A549 (cell line): Measurements from ENCODE around the gene DTNA. TPM values are rescaled to one million over a fixed set of nuclear protein-coding genes. Genes with fewer than 3 reads are reported as not detected.

Experiments used
- ATAC-seq, 2 experiments: fragments of 200-7000 bp in 1 of 2; fragments of >200 bp in 1 of 2; cut with Nextera tagmentation in 1 of 2; cut with Tn5 transposase in 1 of 2; 3 replicates each; pipeline versions ENCODE4 v1.8.0 to v1.9.1; 2018 to 2020; ENCODE audit warnings: mild to moderate bottlenecking in 1 of 2, moderate library complexity in 1 of 2
- CTCF ChIA-PET: fragments of 300-600 bp; sonication (Branson Sonifier 250); formaldehyde crosslinking; extraction: SDS; loops from one replicate; lab custom pipeline; 2021; ENCODE audit warnings: antibody characterized with exemption, inconsistent platforms; lab: Yijun Ruan, JAX
- POLR2A ChIA-PET: fragments of 350-600 bp; formaldehyde crosslinking; extraction: SDS; loops from one replicate; lab custom pipeline; 2021; ENCODE audit warnings: antibody characterized with exemption, inconsistent platforms; lab: Yijun Ruan, JAX
- DNase-seq, 2 experiments: peaks; one replicate each; pipeline versions ENCODE4 v3.0.0 to v3.0.0-alpha.2; 2011 to 2016; ENCODE audit warnings: low read depth in 1 of 2, low spot score in 1 of 2
- FAIRE-seq: peaks from 2 replicates; lab custom pipeline; 2011; peaks lifted over from hg19 to GRCh38; lab: Jason Lieb, UNC
- H3K27ac ChIP-seq, 2 experiments: fragments of >200 bp; sonication (Bioruptor Twin); formaldehyde crosslinking; 3 replicates each; pipeline ENCODE4 v1.5.1; 2016 to 2017
- H3K4me1 ChIP-seq: fragments of >200 bp; sonication (Bioruptor Twin); formaldehyde crosslinking; 3 replicates; pipeline ENCODE4 v1.6.1; 2016
- H3K4me2 ChIP-seq: fragments of >200 bp; sonication (Bioruptor Twin); formaldehyde crosslinking; 3 replicates; pipeline ENCODE4 v1.6.1; 2016
- H3K4me3 ChIP-seq: fragments of >200 bp; sonication (Bioruptor Twin); formaldehyde crosslinking; 3 replicates; pipeline ENCODE4 v1.5.1; 2016
- H3K9me3 ChIP-seq: fragments of >200 bp; sonication (Bioruptor Twin); formaldehyde crosslinking; 3 replicates; pipeline ENCODE4 v1.6.1; 2016
- ATOH8 ChIP-seq: fragments of 250-450 bp; sonication (Bioruptor Pico); IDR thresholded peaks from 2 replicates; pipeline ENCODE4 v1.5.0; 2020; ENCODE audit warnings: low read depth, mild to moderate bottlenecking, moderate library complexity
- CHD2 ChIP-seq: fragments of 150-350 bp; IDR thresholded peaks from 2 replicates; pipeline ENCODE4 v1.6.1; 2014; ENCODE audit warnings: low read length; ENCODE audit not compliant: partially characterized antibody
- EHF ChIP-seq: fragments of 250-450 bp; sonication (Bioruptor Pico); IDR thresholded peaks from 2 replicates; pipeline ENCODE4 v1.5.0; 2020; ENCODE audit warnings: mild to moderate bottlenecking
- EP300 ChIP-seq, 2 experiments: fragments of >200 bp; sonication (Bioruptor Twin); formaldehyde crosslinking; IDR thresholded peaks; 2 replicates in 1 of 2; 3 replicates in 1 of 2; pipeline ENCODE4 v1.6.1; 2016 to 2017
- FOSB ChIP-seq: fragments of 250-450 bp; sonication (Bioruptor Pico); IDR thresholded peaks from 2 replicates; pipeline ENCODE4 v1.5.0; 2020; ENCODE audit warnings: mild to moderate bottlenecking, moderate library complexity
- HDAC2 ChIP-seq: fragments of 200-600 bp; sonication (generic); IDR thresholded peaks from 2 replicates; pipeline ENCODE4 v1.6.1; 2016
- HOXA7 ChIP-seq: fragments of 250-450 bp; sonication (Bioruptor Pico); IDR thresholded peaks from 2 replicates; pipeline ENCODE4 v1.5.0; 2020; ENCODE audit warnings: mild to moderate bottlenecking, moderate library complexity
- HOXB13 ChIP-seq: fragments of 250-450 bp; sonication (Bioruptor Pico); IDR thresholded peaks from 2 replicates; pipeline ENCODE4 v1.5.0; 2020; ENCODE audit warnings: low read depth, mild to moderate bottlenecking, moderate library complexity
- JUN ChIP-seq, 2 experiments: fragments of >200 bp; sonication (Bioruptor Twin); formaldehyde crosslinking; IDR thresholded peaks; 2 replicates in 1 of 2; 3 replicates in 1 of 2; pipeline ENCODE4 v1.6.1; 2016 to 2017
- JUNB ChIP-seq: fragments of >200 bp; sonication (Bioruptor Twin); formaldehyde crosslinking; IDR thresholded peaks from 2 replicates; pipeline ENCODE4 v1.6.1; 2016
- KDM1A ChIP-seq: fragments of 200-600 bp; sonication (generic); IDR thresholded peaks from 2 replicates; pipeline ENCODE4 v1.6.1; 2016; ENCODE audit warnings: low read depth, mild to moderate bottlenecking
- MAX ChIP-seq: IDR thresholded peaks from 2 replicates; pipeline ENCODE4 v1.6.1; 2012
- MYC ChIP-seq: IDR thresholded peaks from 2 replicates; pipeline ENCODE4 v1.6.1; 2012; ENCODE audit warnings: mild to moderate bottlenecking, inconsistent platforms, low read length, improper control_type of control experiment, borderline replicate concordance
- NPAS2 ChIP-seq: fragments of 250-450 bp; sonication (Bioruptor Pico); IDR thresholded peaks from 2 replicates; pipeline ENCODE4 v1.8.0; 2022; ENCODE audit warnings: mild to moderate bottlenecking, moderate library complexity, borderline replicate concordance
- POLR2AphosphoS2 ChIP-seq: conservative IDR thresholded peaks from 2 replicates; pipeline ENCODE4 v1.6.1; 2012; ENCODE audit warnings: low read length, improper control_type of control experiment, inconsistent platforms
- RFX5 ChIP-seq: fragments of 450-650 bp; IDR thresholded peaks from 2 replicates; pipeline ENCODE4 v1.7.1; 2014; ENCODE audit warnings: antibody characterized with exemption, mild to moderate bottlenecking, moderate library complexity
- RNF2 ChIP-seq: fragments of 200-600 bp; sonication (generic); IDR thresholded peaks from 2 replicates; pipeline ENCODE4 v1.6.1; 2016; ENCODE audit warnings: low read depth, mild to moderate bottlenecking, antibody characterized with exemption, moderate library complexity, borderline replicate concordance
- SMC3 ChIP-seq: fragments of >200 bp; sonication (Bioruptor Twin); formaldehyde crosslinking; IDR thresholded peaks from 3 replicates; pipeline ENCODE4 v1.6.1; 2018; ENCODE audit warnings: inconsistent platforms
- SREBF2 ChIP-seq: fragments of 450-650 bp; IDR thresholded peaks from 2 replicates; pipeline ENCODE4 v1.6.1; 2014; ENCODE audit warnings: mild to moderate bottlenecking, moderate library complexity
- TP53 ChIP-seq: fragments of 250-450 bp; sonication (Bioruptor Pico); IDR thresholded peaks from 2 replicates; pipeline ENCODE4 v1.5.0; 2021; ENCODE audit warnings: mild to moderate bottlenecking, moderate library complexity
- USF2 ChIP-seq: fragments of 450-650 bp; IDR thresholded peaks from 2 replicates; pipeline ENCODE4 v1.6.1; 2014; ENCODE audit warnings: antibody characterized with exemption
- ZFP36 ChIP-seq: fragments of 450-650 bp; IDR thresholded peaks from 2 replicates; pipeline ENCODE4 v1.6.1; 2014; ENCODE audit warnings: borderline replicate concordance; ENCODE audit not compliant: partially characterized antibody
- ZNF302 ChIP-seq: fragments of 250-450 bp; sonication (Bioruptor Pico); IDR thresholded peaks from 2 replicates; pipeline ENCODE4 v1.9.0; 2021; ENCODE audit warnings: inconsistent platforms, mild to moderate bottlenecking, moderate library complexity
- WGBS: methylation state at CpG from one replicate; pipeline ENCODE4 v1.1.6; 2017; ENCODE audit errors: missing lambda C conversion rate; 5-methylcytosine and 5-hydroxymethylcytosine counted together
- polyA plus RNA-seq, 4 experiments: library from polyadenylated mRNA; depleted of rRNA in 3 of 4; stranded (reverse); fragments of >200 nt; fragmentation: RNase III in 1 of 4; extraction: RNeasy Plus Mini Kit Qiagen cat#74134 plus additional on column Dnase treatment in 1 of 4; gene quantifications; 2 replicates in 3 of 4; 3 replicates in 1 of 4; pipeline ENCODE4 v1.2.3, GENCODE V29; 2011 to 2017
- TF ChIP-seq, protein P1 (sequence below): fragments of >200 bp; sonication (Bioruptor Twin); formaldehyde crosslinking; IDR thresholded peaks from 2 replicates; pipeline ENCODE4 v1.6.1; 2016
- TF ChIP-seq, protein P2 (sequence below): fragments of 250-450 bp; sonication (Bioruptor Pico); IDR thresholded peaks from 2 replicates; pipeline ENCODE4 v1.5.0; 2021; ENCODE audit warnings: mild to moderate bottlenecking, moderate library complexity, borderline replicate concordance
- TF ChIP-seq, protein P3 (sequence below): fragments of >200 bp; sonication (Bioruptor Twin); formaldehyde crosslinking; IDR thresholded peaks from 3 replicates; pipeline ENCODE4 v1.5.1; 2016

Gene DTNA
- polyA plus RNA-seq, 2 of the 4 experiments (the other 2 are of a cell fraction): 0.12 TPM; not detected in 1

GRCh38 chr18:34837769-34838272, 127.7 kb downstream of the DTNA start:
- no peaks in the 10 kb centered on the region for H3K4me1 ChIP-seq
- no peak overlapping the region for H3K4me2 ChIP-seq
- H3K4me3 ChIP-seq: no peak overlapping the region
- no peaks in the 10 kb centered on the region for H3K9me3 ChIP-seq
- FAIRE-seq (no peak), DNase-seq (no peak), ATAC-seq (no peak)
- H3K27ac ChIP-seq: no peak overlapping the region
- WGBS: 48% methylated on average over 3 of the region's 3 CpGs
- CTCF ChIA-PET: no interaction called here
- TF ChIP-seq EHF (no peak), CHD2 (no peak)
- TF ChIP-seq, all 56 proteins: peak for 0
- POLR2A ChIA-PET: no interaction called here

DNA sequence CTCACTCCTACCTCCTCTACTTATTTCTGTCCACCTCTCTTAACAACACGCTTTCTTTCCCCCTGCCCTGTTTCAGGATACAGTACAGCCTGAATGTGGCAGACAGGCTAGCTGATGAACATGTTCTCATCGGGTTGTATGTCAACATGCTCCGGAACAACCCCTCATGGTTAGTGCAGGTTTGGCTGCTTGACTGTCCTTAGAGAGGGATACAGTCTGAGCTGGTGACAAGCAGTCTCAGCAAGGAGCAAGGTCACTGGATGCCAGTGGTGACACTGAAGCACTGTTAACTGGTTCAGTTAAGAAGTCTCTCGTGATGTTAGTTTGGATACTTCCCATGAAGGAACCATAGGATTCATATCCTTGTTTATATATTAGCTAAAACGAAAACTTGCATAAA, 128.6 kb downstream of the DTNA start:
- Histone ChIP-seq H3K4me2 (no peak overlapping the region), H3K4me3 (no peak overlapping the region), H3K9me3 (no peaks in the 10 kb centered on the region), H3K27ac (no peak overlapping the region), H3K4me1 (no peaks in the 10 kb centered on the region)
- TF ChIP-seq JUN (IDR thresholded peaks at IDR 0.05): no peak
- no peak for TF ChIP-seq KDM1A
- no peak for TF ChIP-seq NPAS2
- TF ChIP-seq, protein P1, sequence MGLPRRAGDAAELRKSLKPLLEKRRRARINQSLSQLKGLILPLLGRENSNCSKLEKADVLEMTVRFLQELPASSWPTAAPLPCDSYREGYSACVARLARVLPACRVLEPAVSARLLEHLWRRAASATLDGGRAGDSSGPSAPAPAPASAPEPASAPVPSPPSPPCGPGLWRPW: no peak
- TF ChIP-seq EP300 (IDR thresholded peaks at IDR 0.05): no peak
- TF ChIP-seq SREBF2: no peak
- TF ChIP-seq FOSB (CRISPR knock-in tag): no peak
- TF ChIP-seq, protein P2, sequence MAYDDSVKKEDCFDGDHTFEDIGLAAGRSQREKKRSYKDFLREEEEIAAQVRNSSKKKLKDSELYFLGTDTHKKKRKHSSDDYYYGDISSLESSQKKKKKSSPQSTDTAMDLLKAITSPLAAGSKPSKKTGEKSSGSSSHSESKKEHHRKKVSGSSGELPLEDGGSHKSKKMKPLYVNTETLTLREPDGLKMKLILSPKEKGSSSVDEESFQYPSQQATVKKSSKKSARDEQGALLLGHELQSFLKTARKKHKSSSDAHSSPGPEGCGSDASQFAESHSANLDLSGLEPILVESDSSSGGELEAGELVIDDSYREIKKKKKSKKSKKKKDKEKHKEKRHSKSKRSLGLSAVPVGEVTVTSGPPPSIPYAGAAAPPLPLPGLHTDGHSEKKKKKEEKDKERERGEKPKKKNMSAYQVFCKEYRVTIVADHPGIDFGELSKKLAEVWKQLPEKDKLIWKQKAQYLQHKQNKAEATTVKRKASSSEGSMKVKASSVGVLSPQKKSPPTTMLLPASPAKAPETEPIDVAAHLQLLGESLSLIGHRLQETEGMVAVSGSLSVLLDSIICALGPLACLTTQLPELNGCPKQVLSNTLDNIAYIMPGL (CRISPR knock-in tag): no peak
- TF ChIP-seq RNF2: no peak
- no peak for TF ChIP-seq ZFP36
- no peak for TF ChIP-seq JUNB
- TF ChIP-seq POLR2AphosphoS2: no peak
- TF ChIP-seq HOXB13 (CRISPR knock-in tag): no peak
- no peak for TF ChIP-seq RFX5
- TF ChIP-seq, protein P3, sequence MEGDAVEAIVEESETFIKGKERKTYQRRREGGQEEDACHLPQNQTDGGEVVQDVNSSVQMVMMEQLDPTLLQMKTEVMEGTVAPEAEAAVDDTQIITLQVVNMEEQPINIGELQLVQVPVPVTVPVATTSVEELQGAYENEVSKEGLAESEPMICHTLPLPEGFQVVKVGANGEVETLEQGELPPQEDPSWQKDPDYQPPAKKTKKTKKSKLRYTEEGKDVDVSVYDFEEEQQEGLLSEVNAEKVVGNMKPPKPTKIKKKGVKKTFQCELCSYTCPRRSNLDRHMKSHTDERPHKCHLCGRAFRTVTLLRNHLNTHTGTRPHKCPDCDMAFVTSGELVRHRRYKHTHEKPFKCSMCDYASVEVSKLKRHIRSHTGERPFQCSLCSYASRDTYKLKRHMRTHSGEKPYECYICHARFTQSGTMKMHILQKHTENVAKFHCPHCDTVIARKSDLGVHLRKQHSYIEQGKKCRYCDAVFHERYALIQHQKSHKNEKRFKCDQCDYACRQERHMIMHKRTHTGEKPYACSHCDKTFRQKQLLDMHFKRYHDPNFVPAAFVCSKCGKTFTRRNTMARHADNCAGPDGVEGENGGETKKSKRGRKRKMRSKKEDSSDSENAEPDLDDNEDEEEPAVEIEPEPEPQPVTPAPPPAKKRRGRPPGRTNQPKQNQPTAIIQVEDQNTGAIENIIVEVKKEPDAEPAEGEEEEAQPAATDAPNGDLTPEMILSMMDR: no peak
- TF ChIP-seq ZNF302: no peak
- no peak for TF ChIP-seq MAX
- TF ChIP-seq HDAC2: no peak
- no peak for TF ChIP-seq TP53 (CRISPR knock-in tag)
- FAIRE-seq: no peak
- no peak for DNase-seq
- no peak for ATAC-seq
- ChIA-PET POLR2A (no interaction called here), CTCF (no interaction called here)
- WGBS: 50% methylated on average over 4 of the region's 5 CpGs

- FAIRE-seq (no peak), DNase-seq (no peak), ATAC-seq (no peak)
- ChIA-PET POLR2A (no interaction called here), CTCF (interaction anchor here (1.1 kb wide), 1 partner anchor 12 kb away, joined by 3 read pairs; no protein-coding TSS in a partner anchor)
- H3K9me3 ChIP-seq: no peaks in the 10 kb centered on the region
- no peaks in the 10 kb centered on the region for H3K4me1 ChIP-seq
- no peak overlapping the region for H3K4me2 ChIP-seq
- H3K27ac ChIP-seq: no peak overlapping the region
- no peak overlapping the region for H3K4me3 ChIP-seq
- WGBS: 80% methylated on average over 2 of the region's 2 CpGs
- TF ChIP-seq RNF2: no peak
- TF ChIP-seq, protein P1: no peak
- no peak for TF ChIP-seq ZNF302
- TF ChIP-seq MYC: no peak
- TF ChIP-seq ATOH8 (CRISPR knock-in tag): no peak
- no peak for TF ChIP-seq NPAS2
- TF ChIP-seq HOXA7 (CRISPR knock-in tag): no peak
- no peak for TF ChIP-seq USF2
- no peak for TF ChIP-seq SMC3
Measured at GRCh38 chr18:34840256-34840826, 130.2 kb downstream of the DTNA start.
